Adrenal gland (tissue), 12 donors: ENCODE measurements around the gene RALGAPA2. TPM values are rescaled to one million over a fixed set of nuclear protein-coding genes. Genes with fewer than 3 reads are reported as not detected.

Experiments used
- DNase-seq, 7 donors: peaks; one replicate each; pipeline ENCODE4 v3.0.0-alpha.2; 2019 to 2020
- H3K27ac ChIP-seq, 5 donors: fragments of 200-600 bp; sonication (generic) in 4 of 5; 1 replicate in 3 of 5; 2 replicates in 2 of 5; pipeline versions ENCODE4 v1.5.1 to v1.8.0; 2016 to 2020; ENCODE audit warnings: mild to moderate bottlenecking in 1 of 5
- H3K27me3 ChIP-seq: fragments of 200-600 bp; 2 replicates; pipeline ENCODE4 v1.8.0; 2021
- H3K36me3 ChIP-seq, 2 donors: fragments of 200-600 bp; replicated peaks in 1 of 2; 1 replicate in 1 of 2; 2 replicates in 1 of 2; pipeline versions ENCODE4 v1.5.1 to v1.8.0; 2018 to 2022
- H3K4me1 ChIP-seq, 2 donors: fragments of 200-600 bp; replicated peaks in 1 of 2; 1 replicate in 1 of 2; 2 replicates in 1 of 2; pipeline versions ENCODE4 v1.5.1 to v1.8.0; 2018 to 2021
- H3K4me3 ChIP-seq, 4 donors: fragments of 200-600 bp; sonication (generic) in 3 of 4; one replicate each; pipeline ENCODE4 v1.5.1; 2016 to 2018
- H3K9me3 ChIP-seq, 3 donors: fragments of 200-600 bp; sonication (generic) in 1 of 3; replicated peaks in 1 of 3; 1 replicate in 2 of 3; 2 replicates in 1 of 3; pipeline versions ENCODE4 v1.5.1 to v1.8.0; 2016 to 2021
- POLR2A ChIP-seq, 2 donors: fragments of 450-650 bp; IDR thresholded peaks; one replicate each; pipeline ENCODE4 v1.6.1; 2017; ENCODE audit warnings: antibody characterized with exemption in 2 of 2, mild to moderate bottlenecking in 2 of 2, moderate library complexity in 1 of 2
- WGBS, 4 donors: extraction: QIAGEN DNeasy Blood & Tissue Kit in 2 of 4; methylation state at CpG; one replicate each; pipeline versions ENCODE4 v1.1.5 to v1.1.7; 2013 to 2017; 5-methylcytosine and 5-hydroxymethylcytosine counted together
- intact Hi-C, 2 donors: fragments of 100-400 bp; cut with DNase I; formaldehyde crosslinking; loops; one replicate each; pipeline versions ENCODE4 v1.14.1 to v1.15.0; 2022 to 2023
- polyA plus RNA-seq, 3 donors: library from polyadenylated mRNA; stranded (reverse); fragments of 200-250 nt in 2 of 3; fragments of 350-450 nt in 1 of 3; fragmentation: Illumina TruSeq in 1 of 3; extraction: RNeasy Lipid Tissue Mini Kit (QIAGEN cat#74804) in 1 of 3; gene quantifications; one replicate each; pipeline ENCODE4 v1.2.3, GENCODE V29; 2013 to 2014
- total RNA-seq, 9 donors: library from RNA; depleted of rRNA in 4 of 9; stranded (reverse); fragments of >200 nt in 4 of 9; fragments of 120-200 nt in 1 of 9; fragmentation: NEBNext Ultra II Directional in 1 of 9; extraction: Animal tissue kit (Norgen Biotek cat#: 25700) in 1 of 9; gene quantifications; one replicate each; pipeline versions ENCODE4 v1.1.0 to v1.2.4, GENCODE V29; 2013 to 2023
- TF ChIP-seq, protein P1 (sequence below), 6 experiments: fragments of 450-650 bp in 4 of 6; fragments of 200-600 bp in 2 of 6; sonication (generic) in 1 of 6; IDR thresholded peaks; 1 replicate in 5 of 6; 2 replicates in 1 of 6; pipeline versions ENCODE4 v1.5.1 to v1.8.0; 2016 to 2021; ENCODE audit warnings: antibody characterized with exemption in 6 of 6, mild to moderate bottlenecking in 2 of 6, moderate library complexity in 1 of 6
- donor health status: healthy with polysubstance abuse.
- donor health status: Bipolar disorder and iron deficiency.
- donor health status: DM: yes; HTN: yes; CAD: no.
- donor health status: DM: no; HTN: no; CAD: no.
- donor health status: DM: no; HTN: no; CAD: no.
- donor health status: DM: yes; HTN: yes; CAD: no.

Gene RALGAPA2
- total and polyA plus RNA-seq, 12 donors = 3.7 to 39.6 (median 20.7) TPM

- WGBS, 4 donors = 86 to 96% (median 93%) methylated on average over 2 of the region's 2 CpGs
- no peaks in the 10 kb centered on the region for H3K4me1 ChIP-seq
- no peak for DNase-seq
- no peaks in the 10 kb centered on the region for H3K9me3 ChIP-seq
- no peak overlapping the region for H3K4me3 ChIP-seq
- H3K27me3 ChIP-seq = no peaks in the 10 kb centered on the region
- TF ChIP-seq POLR2A (IDR thresholded peaks at IDR 0.05) = no peak
- TF ChIP-seq, protein P1, sequence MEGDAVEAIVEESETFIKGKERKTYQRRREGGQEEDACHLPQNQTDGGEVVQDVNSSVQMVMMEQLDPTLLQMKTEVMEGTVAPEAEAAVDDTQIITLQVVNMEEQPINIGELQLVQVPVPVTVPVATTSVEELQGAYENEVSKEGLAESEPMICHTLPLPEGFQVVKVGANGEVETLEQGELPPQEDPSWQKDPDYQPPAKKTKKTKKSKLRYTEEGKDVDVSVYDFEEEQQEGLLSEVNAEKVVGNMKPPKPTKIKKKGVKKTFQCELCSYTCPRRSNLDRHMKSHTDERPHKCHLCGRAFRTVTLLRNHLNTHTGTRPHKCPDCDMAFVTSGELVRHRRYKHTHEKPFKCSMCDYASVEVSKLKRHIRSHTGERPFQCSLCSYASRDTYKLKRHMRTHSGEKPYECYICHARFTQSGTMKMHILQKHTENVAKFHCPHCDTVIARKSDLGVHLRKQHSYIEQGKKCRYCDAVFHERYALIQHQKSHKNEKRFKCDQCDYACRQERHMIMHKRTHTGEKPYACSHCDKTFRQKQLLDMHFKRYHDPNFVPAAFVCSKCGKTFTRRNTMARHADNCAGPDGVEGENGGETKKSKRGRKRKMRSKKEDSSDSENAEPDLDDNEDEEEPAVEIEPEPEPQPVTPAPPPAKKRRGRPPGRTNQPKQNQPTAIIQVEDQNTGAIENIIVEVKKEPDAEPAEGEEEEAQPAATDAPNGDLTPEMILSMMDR (IDR thresholded peaks at IDR 0.05) = no peak
- peaks cover 0 to 11% of the 10 kb centered on the region in 2 donors for H3K36me3 ChIP-seq
- H3K27ac ChIP-seq = no peak overlapping the region
- intact Hi-C loops = no loop called here
These were observed 87.5 kb downstream of the RALGAPA2 start for GRCh38 chr20:20624914-20625313.

DNA sequence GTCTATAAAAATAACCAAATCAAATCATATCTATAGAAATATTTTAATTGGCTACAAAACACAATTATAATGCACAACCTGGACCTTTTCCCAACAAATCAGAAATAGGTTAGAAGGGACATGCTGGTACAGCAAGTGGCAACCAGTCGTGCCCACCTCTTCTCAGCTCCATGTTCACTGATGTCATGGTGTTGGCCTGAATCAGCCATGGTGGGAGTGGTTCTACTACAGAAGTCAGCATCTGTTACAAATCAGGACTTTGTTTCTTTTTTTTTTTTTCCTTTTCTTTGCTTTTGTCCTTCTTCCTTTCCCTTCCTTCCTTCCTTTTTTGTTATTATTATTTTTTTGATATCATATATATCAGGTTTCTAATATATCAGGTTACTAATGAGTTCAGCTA, 91.2 kb downstream of the RALGAPA2 start:
- 89 to 96% (median 91%) methylated on average over 1 of the region's 1 CpG for WGBS, 4 donors
- intact Hi-C loops = no loop called here
- TF ChIP-seq, protein P1 (IDR thresholded peaks at IDR 0.05) = no peak
- no peak for TF ChIP-seq POLR2A (IDR thresholded peaks at IDR 0.05)
- no peaks in the 10 kb centered on the region for H3K27me3 ChIP-seq
- no peaks in the 10 kb centered on the region for H3K4me1 ChIP-seq
- no peaks in the 10 kb centered on the region for H3K36me3 ChIP-seq
- H3K9me3 ChIP-seq = no peaks in the 10 kb centered on the region
- H3K4me3 ChIP-seq = no peak overlapping the region
- H3K27ac ChIP-seq = no peak overlapping the region
- DNase-seq = no peak

DNA sequence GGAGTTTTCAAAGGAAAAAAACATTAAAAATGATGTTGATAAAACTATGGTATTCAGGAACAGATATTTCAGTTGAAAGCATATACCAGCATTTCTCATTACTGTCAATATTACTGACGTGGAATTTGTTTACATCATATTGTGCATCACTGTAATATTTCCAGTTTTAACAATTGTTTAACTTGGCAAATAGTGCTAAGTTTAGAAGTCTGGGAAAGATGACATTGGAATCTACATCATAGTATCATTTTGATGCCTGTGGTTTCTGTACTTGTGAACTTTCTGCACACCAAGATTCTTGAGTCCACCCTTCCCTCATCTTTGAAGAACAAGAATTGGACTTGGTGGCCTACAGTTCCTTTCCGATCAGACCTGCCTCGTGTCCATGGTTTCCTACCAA, 98.1 kb downstream of the RALGAPA2 start:
- WGBS, 4 donors = 91 to 97% (median 92%) methylated on average over 3 of the region's 3 CpGs
- H3K4me3 ChIP-seq = no peak overlapping the region
- no peak overlapping the region for H3K27ac ChIP-seq
- no peaks in the 10 kb centered on the region for H3K27me3 ChIP-seq
- intact Hi-C loops = no loop called here
- peaks cover 0 to 8% of the 10 kb centered on the region in 2 donors for H3K36me3 ChIP-seq
- TF ChIP-seq POLR2A (IDR thresholded peaks at IDR 0.05) = no peak
- TF ChIP-seq, protein P1 (IDR thresholded peaks at IDR 0.05) = no peak
- H3K4me1 ChIP-seq = no peaks in the 10 kb centered on the region
- no peak for DNase-seq
- no peaks in the 10 kb centered on the region for H3K9me3 ChIP-seq

DNA sequence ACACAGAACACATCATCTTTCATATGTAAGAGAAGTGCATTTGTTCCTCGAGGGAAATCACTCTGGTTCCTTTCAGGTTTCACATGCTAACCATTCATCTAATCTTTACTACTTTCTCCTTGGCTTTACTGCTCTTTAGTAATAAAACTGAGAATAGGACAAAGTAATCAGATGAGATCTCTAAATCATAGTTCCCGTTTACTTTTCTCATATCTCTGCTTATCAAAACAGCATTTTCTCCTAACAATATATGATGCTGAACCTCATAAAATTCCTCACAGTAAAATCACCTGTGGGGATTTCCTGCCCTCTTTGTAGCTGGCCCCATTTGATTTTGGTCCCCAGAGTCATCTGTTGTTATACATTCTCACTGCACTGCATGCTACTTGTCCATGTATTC, 100.2 kb downstream of the RALGAPA2 start:
- WGBS, 4 donors = 81 to 86% (median 84%) methylated on average over 2 of the region's 2 CpGs
- H3K36me3 ChIP-seq = peaks cover 0 to 8% of the 10 kb centered on the region in 2 donors
- TF ChIP-seq, protein P1 (IDR thresholded peaks at IDR 0.05) = no peak
- TF ChIP-seq POLR2A (IDR thresholded peaks at IDR 0.05) = no peak
- intact Hi-C loops = no loop called here
- no peaks in the 10 kb centered on the region for H3K27me3 ChIP-seq
- H3K4me3 ChIP-seq = no peak overlapping the region
- DNase-seq = no peak
- no peaks in the 10 kb centered on the region for H3K9me3 ChIP-seq
- no peaks in the 10 kb centered on the region for H3K4me1 ChIP-seq
- no peak overlapping the region for H3K27ac ChIP-seq
